GM12873 (cell line): Measurements from ENCODE around the gene ANGPT4.

Experiments
- TF ChIP-seq, protein P1 (sequence below): IDR thresholded peaks from 2 replicates; pipeline ENCODE4 v1.5.1; 2012; ENCODE audit warnings: low read depth, mild to moderate bottlenecking, moderate library complexity, low read length, control low read depth; ENCODE audit not compliant: insufficient read depth; ENCODE audit errors: missing control alignments

ANGPT4 gene

DNA sequence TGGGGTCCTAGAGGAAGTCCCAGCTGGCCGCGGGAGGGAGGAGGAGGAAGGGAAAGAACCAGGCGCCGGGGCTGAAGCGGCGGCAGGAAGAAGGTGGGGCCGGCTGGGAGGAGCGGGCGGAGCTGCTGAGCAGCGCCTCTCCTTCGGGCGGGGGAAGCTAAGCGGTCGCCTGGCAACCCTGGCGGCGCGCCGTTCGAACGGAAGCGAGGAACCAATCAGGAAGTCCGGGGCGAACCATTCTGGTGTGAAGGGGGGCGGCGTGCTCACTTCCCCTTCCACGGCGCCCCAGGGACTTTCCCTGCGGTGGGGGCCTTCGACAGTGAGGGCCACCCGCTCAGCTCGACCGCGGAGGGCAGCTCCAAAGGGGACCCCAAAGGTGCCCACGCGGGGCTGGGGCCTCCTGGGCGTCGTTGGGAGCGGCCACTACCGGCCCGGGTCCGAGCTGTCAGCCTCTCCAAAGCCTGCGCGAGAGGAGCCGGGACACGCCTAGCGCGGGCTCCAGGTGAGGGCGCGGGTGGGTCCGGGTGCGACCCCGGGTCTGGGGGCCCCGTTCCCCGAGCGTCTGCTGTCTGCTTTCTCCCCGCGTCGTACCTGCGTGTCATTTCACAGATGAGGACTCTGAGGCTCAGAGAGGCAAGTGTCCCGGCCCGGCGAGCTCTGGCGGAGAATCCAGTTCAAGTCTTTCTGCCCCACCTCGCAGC lies 82.5 kb downstream of the ANGPT4 start, which contains the start of gene FAM110A:
Gene FAM110A (plus strand): TSS at position 266 of the 701 bp plus-strand sequence. CDS start 11,090 bp downstream, outside the sequence.
- TF ChIP-seq, protein P1, sequence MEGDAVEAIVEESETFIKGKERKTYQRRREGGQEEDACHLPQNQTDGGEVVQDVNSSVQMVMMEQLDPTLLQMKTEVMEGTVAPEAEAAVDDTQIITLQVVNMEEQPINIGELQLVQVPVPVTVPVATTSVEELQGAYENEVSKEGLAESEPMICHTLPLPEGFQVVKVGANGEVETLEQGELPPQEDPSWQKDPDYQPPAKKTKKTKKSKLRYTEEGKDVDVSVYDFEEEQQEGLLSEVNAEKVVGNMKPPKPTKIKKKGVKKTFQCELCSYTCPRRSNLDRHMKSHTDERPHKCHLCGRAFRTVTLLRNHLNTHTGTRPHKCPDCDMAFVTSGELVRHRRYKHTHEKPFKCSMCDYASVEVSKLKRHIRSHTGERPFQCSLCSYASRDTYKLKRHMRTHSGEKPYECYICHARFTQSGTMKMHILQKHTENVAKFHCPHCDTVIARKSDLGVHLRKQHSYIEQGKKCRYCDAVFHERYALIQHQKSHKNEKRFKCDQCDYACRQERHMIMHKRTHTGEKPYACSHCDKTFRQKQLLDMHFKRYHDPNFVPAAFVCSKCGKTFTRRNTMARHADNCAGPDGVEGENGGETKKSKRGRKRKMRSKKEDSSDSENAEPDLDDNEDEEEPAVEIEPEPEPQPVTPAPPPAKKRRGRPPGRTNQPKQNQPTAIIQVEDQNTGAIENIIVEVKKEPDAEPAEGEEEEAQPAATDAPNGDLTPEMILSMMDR: no peak

DNA sequence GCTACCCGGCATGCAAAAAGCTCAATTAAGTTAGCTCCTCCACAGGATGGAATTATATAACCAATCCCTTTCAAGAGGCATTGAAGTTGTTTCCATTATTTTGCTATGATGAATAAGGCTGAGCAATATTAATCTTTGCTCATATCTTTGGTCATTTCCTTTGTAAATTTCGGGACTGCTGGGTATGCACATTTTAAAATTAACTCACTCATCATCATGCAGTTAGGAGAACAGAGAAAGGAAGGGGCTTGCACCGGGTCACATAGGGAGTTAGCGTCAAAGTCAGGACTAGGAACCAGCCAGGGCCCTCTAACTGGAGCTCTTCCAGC lies 83.0 kb downstream of the ANGPT4 start:
- TF ChIP-seq, protein P1: no peak

DNA sequence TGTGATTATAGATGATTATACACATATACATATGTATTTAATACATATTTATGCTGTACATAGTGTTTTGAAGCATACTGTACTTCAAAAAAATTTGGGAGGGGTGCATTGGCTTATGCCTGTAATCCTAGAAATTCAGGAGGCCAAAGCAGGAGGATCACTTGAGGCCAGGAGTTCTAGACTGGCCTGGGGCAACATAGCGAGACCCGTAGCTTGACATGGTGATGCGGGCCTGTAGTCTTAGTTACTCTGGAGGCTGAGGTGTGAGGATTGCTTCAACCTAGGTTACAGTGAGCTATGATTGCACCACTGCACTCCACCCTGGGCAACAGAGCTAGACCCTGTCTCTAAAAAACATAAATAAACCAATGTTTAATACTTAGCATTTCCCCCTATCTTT lies 84.2 kb downstream of the ANGPT4 start:
- TF ChIP-seq, protein P1: no peak

DNA sequence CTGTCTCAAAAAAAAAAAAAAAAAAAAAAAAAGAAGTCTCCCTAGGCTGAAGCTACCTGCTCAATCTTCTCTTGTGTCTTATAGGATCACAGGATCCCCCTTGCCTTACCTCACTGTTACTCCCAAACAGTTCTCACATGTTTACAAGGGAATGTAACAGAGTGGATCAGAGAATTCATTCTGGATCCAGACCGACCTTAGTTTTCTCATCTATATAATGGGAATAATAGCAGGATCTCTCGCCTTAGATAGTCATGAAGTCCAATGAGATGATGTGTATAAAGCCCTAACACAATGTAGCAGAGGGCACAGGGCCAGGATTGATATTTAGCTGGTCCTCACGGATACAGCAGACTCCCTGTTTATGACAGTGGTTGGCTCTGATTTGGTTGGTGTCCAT lies 84.9 kb downstream of the ANGPT4 start:
- TF ChIP-seq, protein P1: no peak

DNA sequence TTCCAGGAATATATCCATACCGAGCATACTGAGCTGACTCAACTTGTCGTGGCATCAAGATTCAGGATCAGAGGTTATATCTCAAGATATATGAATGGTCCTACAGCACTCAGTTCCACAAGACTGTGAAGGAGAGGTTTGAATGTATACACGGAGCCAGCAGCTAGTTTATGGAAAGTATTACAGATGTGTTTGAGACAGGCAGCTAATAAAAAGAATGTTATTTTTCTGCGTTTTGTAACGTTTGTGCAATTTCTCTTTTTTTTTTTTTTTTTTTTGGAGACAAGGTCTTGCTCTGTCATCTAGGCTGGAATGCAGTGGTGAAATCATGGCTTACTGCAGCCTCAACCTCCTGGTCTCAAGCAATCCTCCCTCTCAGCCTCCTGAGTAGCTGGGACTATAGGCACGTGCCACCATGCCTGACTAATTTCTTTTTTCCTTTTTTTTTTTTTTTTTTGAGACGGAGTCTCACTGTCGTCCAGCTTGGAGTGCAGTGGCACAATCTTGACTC lies 86.1 kb downstream of the ANGPT4 start:
- TF ChIP-seq, protein P1: no peak

DNA sequence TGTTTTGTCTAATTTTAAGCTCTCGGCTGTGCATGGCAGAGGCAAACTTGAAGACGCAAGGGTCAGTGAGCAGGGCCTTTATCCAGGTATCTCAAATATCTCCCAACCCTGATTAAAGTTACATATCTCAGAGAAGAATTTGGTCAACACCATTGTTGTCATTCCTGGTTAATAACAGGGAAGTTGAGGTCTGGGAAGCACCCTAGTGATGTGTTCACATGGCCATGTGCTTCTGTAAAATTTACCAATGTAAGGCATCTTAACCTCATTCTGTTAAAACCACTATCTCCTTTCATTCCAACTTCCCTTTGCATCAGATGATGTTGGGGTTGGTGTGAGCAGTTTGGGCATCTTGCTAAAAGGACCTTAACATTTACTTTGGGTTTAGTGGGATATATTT lies 86.6 kb downstream of the ANGPT4 start:
- TF ChIP-seq, protein P1: no peak

DNA sequence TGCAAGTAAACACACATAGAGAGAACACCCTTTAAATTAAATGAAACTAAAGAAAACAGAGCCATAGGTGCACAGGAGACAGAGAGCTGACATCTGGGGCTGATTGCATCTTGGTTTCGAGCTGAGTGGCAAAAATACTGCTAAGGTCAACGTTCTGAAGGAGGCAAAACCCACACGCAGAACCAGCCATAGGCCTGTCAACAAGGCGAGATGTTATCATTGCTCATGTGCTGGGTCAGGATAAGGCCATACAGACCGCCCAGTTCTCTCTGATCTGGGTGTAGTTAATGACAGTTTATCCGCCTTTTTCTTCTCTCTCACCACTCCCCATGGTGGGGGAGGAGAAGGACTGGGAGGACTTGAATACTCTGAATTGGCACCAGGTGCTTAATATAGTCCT lies 87.1 kb downstream of the ANGPT4 start:
- TF ChIP-seq, protein P1: no peak
